Ovary (tissue), 9 donors: ENCODE measurements around the gene GNG4. TPM values are rescaled to one million over a fixed set of nuclear protein-coding genes. Genes with fewer than 3 reads are reported as not detected.

Experiments used
- DNase-seq, 5 donors: peaks; one replicate each; pipeline ENCODE4 v3.0.0-alpha.2; 2019 to 2020
- H3K27ac ChIP-seq, 2 donors: fragments of 200-600 bp; one replicate each; pipeline versions ENCODE4 v1.5.1 to v1.8.0; 2019 to 2022
- H3K27me3 ChIP-seq: fragments of 200-600 bp; one replicate; pipeline ENCODE4 v1.8.0; 2022
- H3K36me3 ChIP-seq: fragments of 200-600 bp; sonication (generic); one replicate; pipeline ENCODE4 v1.5.1; 2019
- H3K4me1 ChIP-seq: one replicate; pipeline ENCODE4 v1.8.1; 2013; ENCODE audit warnings: mild to moderate bottlenecking, moderate library complexity; ENCODE audit not compliant: insufficient read depth
- H3K4me3 ChIP-seq: fragments of 200-600 bp; sonication (generic); one replicate; pipeline ENCODE4 v1.5.1; 2017
- H3K9me3 ChIP-seq, 2 donors: fragments of 200-600 bp in 1 of 2; sonication (generic) in 1 of 2; one replicate each; pipeline versions ENCODE4 v1.5.1 to v1.8.1; 2013 to 2019; ENCODE audit warnings: mild to moderate bottlenecking in 1 of 2, moderate library complexity in 1 of 2
- EP300 ChIP-seq: sonication (generic); formaldehyde crosslinking; IDR thresholded peaks from one replicate; pipeline ENCODE4 v1.6.1; 2017; ENCODE audit warnings: antibody characterized with exemption
- POLR2A ChIP-seq: fragments of 450-650 bp; IDR thresholded peaks from one replicate; pipeline ENCODE4 v1.6.1; 2017; ENCODE audit warnings: antibody characterized with exemption, mild to moderate bottlenecking, moderate library complexity
- WGBS, 3 donors: extraction: QIAGEN DNeasy Blood & Tissue Kit in 1 of 3; methylation state at CpG; one replicate each; pipeline versions ENCODE4 v1.1.5 to v1.1.7; 2013 to 2017; 5-methylcytosine and 5-hydroxymethylcytosine counted together
- intact Hi-C, 4 donors: fragments of 100-400 bp; cut with DNase I; formaldehyde crosslinking; loops; one replicate each; pipeline versions ENCODE4 v1.11.0 to v1.15.1; 2022 to 2023
- polyA plus RNA-seq, 2 donors: library from polyadenylated mRNA; stranded (reverse); fragments of 200-250 nt in 1 of 2; fragments of 350-450 nt in 1 of 2; fragmentation: Illumina TruSeq in 1 of 2; extraction: RNeasy Lipid Tissue Mini Kit (QIAGEN cat#74804) in 1 of 2; gene quantifications; one replicate each; pipeline ENCODE4 v1.2.3, GENCODE V29; 2013 to 2014
- total RNA-seq, 7 donors: library from RNA; depleted of rRNA in 2 of 7; stranded (reverse); fragments of >200 nt in 2 of 7; fragmentation: NEBNext Ultra II Directional in 3 of 7; extraction: Animal tissue kit (Norgen Biotek cat#: 25700) in 3 of 7; gene quantifications; one replicate each; pipeline versions ENCODE4 v1.1.0 to v1.2.4, GENCODE V29; 2016 to 2023
- TF ChIP-seq, protein P1 (sequence below), 3 donors: fragments of 450-650 bp in 2 of 3; fragments of 200-600 bp in 1 of 3; IDR thresholded peaks; one replicate each; pipeline versions ENCODE4 v1.5.1 to v1.8.0; 2016 to 2022; ENCODE audit warnings: antibody characterized with exemption in 3 of 3, mild to moderate bottlenecking in 1 of 3
- donor health status: DM: no; HTN: no; CAD: no; lungs with moderate emphysema.
- donor health status: DM: no; HTN: no; CAD: no.
- donor health status: Bipolar disorder and iron deficiency.
- donor health status: DM: yes; HTN: yes; CAD: no.
- donor health status: DM: no; HTN: no; CAD: no.
- donor health status: DM: yes; HTN: yes; CAD: no.

Gene GNG4
- total and polyA plus RNA-seq, 9 donors, result 14.2 to 62.4 (median 32.1) TPM

DNA sequence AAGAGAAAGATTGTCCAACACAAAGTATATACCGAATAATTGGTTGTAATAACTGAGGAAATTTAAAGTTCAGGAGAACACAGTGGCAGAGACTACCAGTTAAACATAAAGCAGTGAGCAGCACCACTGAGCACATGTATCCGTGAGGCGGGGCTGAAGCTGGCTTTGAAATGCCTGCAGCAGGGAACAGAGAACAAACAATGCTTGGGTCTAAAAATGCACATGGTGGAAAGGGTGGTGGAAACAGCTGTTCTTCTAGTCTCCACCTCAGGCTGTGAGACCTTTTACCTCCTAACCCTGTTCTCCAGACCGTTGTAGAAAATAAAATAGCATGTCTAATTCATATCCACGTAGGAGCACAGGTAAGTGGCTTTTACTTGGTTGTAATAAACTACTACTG is 7.7 kb upstream of the GNG4 start:
- H3K27ac ChIP-seq, result no peak overlapping the region
- H3K4me3 ChIP-seq, result no peak overlapping the region
- no peaks in the 10 kb centered on the region for H3K9me3 ChIP-seq
- DNase-seq, result no peak
- intact Hi-C loops, result no loop called here
- no peaks in the 10 kb centered on the region for H3K36me3 ChIP-seq
- TF ChIP-seq, protein P1, sequence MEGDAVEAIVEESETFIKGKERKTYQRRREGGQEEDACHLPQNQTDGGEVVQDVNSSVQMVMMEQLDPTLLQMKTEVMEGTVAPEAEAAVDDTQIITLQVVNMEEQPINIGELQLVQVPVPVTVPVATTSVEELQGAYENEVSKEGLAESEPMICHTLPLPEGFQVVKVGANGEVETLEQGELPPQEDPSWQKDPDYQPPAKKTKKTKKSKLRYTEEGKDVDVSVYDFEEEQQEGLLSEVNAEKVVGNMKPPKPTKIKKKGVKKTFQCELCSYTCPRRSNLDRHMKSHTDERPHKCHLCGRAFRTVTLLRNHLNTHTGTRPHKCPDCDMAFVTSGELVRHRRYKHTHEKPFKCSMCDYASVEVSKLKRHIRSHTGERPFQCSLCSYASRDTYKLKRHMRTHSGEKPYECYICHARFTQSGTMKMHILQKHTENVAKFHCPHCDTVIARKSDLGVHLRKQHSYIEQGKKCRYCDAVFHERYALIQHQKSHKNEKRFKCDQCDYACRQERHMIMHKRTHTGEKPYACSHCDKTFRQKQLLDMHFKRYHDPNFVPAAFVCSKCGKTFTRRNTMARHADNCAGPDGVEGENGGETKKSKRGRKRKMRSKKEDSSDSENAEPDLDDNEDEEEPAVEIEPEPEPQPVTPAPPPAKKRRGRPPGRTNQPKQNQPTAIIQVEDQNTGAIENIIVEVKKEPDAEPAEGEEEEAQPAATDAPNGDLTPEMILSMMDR (IDR thresholded peaks at IDR 0.05), result no peak
- TF ChIP-seq POLR2A (no peak), EP300 (no peak)
- WGBS, 3 donors, result 77 to 82% (median 80%) methylated on average over 5 of the region's 5 CpGs
- no peaks in the 10 kb centered on the region for H3K4me1 ChIP-seq
- no peaks in the 10 kb centered on the region for H3K27me3 ChIP-seq

DNA sequence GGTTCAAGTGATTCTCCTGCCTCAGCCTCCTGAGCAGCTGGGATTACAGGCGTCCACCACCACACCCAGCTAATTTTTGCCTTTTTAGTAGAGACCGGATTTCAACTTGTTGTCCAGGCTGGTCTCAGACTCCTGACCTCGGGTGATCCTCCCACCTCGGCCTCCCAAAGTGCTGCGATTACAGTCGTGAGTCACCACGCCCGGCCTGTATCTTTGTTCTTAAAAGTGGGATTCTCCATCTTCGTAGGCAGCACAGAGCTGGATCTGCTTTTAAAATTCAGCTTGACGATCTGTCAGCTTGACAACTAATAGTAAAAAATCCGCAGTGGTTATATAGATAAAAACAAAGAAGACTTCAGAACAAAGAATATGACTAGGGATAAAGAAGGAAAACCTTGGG is 2.8 kb upstream of the GNG4 start:
- intact Hi-C loops, result no loop called here

DNA sequence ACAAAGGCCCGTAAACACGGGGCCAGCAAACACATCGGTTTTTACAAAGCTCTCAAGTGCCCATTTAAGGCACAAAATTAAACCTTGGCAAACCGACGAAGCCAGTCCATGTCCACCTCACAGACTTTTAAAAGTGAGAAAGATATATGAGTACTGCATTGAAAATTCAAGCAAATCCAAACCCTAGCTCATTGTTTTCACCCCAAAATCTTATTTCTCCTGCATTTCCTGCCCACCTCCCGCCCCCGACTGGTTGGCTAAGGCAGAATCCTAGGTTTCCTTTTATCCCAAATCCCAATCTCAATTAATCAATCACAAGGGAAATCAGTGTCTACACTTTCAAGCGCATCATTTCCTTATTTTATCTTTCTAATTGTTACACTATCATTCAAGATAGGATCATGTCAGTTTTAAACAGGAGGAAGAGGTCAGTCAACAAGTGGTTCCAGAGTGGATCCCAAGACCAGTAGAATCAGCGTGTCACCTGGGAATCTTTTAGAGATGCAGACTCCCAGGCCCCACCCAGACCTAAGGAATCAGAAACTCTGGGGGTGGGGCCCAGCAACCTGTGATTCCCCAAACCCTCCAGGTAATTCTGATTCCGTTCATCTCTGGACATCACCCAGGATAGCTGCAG is 1.7 kb upstream of the GNG4 start:
- Histone ChIP-seq H3K27ac (peak overlapping the region; percentile 90 to 92), H3K27me3 (no peaks in the 10 kb centered on the region), H3K36me3 (no peaks in the 10 kb centered on the region), H3K9me3 (no peaks in the 10 kb centered on the region), H3K4me3 (peak overlapping the region; percentile 41), H3K4me1 (peaks cover 3% of the 10 kb centered on the region)
- intact Hi-C loops, result no loop called here
- no peak for DNase-seq
- WGBS, 3 donors, result 48 to 51% (median 50%) methylated on average over 10 of the region's 10 CpGs
- TF ChIP-seq POLR2A (no peak), EP300 (no peak)
- TF ChIP-seq, protein P1 (IDR thresholded peaks at IDR 0.05), result no peak

More for the DNA sequence above, 2.8 kb upstream of the GNG4 start:
- Histone ChIP-seq H3K4me1 (peaks cover 3% of the 10 kb centered on the region), H3K27me3 (no peaks in the 10 kb centered on the region), H3K9me3 (no peaks in the 10 kb centered on the region), H3K4me3 (no peak overlapping the region), H3K36me3 (no peaks in the 10 kb centered on the region), H3K27ac (no peak overlapping the region)
- 90 to 94% (median 91%) methylated on average over 11 of the region's 11 CpGs for WGBS, 3 donors
- no peak for TF ChIP-seq POLR2A
- no peak for TF ChIP-seq EP300
- TF ChIP-seq, protein P1 (IDR thresholded peaks at IDR 0.05), result no peak
- DNase-seq, result no peak

DNA sequence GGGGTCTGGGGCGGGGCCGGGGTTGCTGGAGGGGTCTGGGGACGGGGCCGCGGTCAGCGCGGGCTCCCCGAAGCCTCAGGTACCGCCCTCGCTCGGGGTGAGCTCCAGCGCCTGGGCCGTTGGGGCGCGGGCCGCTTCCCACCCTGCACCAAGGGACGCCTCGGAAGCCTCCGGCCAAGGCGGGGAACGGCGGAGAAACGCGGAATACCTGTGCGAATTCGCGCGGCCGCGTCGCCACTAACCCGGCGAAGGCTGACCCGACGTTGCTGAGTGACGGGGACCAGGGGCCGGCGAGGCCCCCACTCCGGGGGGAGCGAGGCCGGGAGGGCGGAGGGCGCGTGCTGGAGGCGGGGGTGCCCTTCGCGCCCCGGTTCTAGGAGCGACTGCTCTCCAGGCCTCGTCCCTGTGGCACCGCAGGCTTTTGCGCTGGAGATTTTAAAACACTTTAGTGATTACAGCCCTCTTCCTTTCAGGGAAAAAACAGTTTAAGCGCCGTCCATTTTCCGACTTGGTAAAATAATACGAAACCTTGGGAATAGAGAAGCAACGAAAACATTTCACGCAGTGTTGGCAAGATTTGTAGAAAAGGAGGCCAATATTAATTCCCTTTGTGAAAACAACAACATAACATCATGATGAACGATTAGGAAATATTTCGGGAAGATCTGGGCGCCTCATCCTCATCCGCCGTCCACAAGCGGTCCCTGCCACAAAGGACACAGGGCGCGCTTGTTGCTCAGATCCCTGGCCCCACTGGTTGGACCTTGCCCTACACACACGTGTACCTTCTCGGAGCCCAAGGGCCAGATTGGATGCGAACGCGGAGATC is 971 bp upstream of the GNG4 start:
- no peaks in the 10 kb centered on the region for H3K36me3 ChIP-seq
- peak overlapping the region; percentile 41 for H3K4me3 ChIP-seq
- H3K4me1 ChIP-seq, result peaks cover 3% of the 10 kb centered on the region
- no peaks in the 10 kb centered on the region for H3K27me3 ChIP-seq
- 2 to 5% (median 3%) methylated on average over 48 to 71 of the region's 71 CpGs for WGBS, 3 donors
- DNase-seq, result peak; percentile 60 to 80 (median 70)
- intact Hi-C loops, result no loop called here
- no peaks in the 10 kb centered on the region for H3K9me3 ChIP-seq
- H3K27ac ChIP-seq, result peak overlapping the region; percentile 90 to 92
- TF ChIP-seq POLR2A, result peak; percentile 39
- TF ChIP-seq, protein P1 (IDR thresholded peaks at IDR 0.05), result no peak
